NCI-H1105 (cell line): Measurements from ENCODE around the gene CFAP90.

Experiments used
- DNase-seq: peaks from one replicate; lab custom pipeline; 2025; lab: John Stamatoyannopoulos, UW

The CFAP90 gene

DNA sequence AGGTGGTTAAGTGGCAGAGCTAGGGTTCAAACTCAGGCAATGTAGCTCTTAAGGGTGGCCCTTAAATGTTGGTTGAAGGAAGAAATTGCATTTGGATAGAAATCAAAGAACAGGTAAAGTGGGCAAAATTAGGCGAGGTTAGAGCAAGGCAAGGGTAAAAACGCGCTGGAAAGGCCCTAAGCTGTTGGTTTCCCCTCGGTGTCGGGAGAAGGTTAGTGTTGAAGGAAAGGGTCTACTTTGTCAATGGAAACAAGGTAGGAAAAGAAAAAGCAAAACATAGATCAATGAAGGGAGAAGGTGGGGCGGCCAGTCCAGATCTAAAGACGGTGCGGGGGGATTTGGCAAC is 17.5 kb upstream of the CFAP90 start:
- DNase-seq = no peak

DNA sequence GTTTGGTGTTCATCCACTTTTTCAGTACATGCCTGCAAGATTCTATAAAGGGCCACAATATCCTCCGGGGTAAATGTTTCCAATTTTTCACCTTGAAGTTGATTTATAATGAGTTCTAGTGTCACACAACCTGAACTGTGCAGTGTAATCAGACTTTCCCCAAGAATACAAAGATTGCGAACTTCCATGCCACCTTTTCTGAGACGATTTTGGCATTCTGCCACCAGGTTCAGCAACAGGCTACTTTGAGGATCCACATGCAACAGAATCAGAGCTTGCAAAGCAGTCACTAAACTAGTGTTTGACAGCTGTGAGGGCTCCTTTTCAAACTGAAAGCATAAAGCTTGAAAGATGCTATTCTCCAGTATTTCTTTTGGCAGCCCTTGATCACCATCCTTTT is 16.3 kb upstream of the CFAP90 start:
- DNase-seq = peak; percentile 1

DNA sequence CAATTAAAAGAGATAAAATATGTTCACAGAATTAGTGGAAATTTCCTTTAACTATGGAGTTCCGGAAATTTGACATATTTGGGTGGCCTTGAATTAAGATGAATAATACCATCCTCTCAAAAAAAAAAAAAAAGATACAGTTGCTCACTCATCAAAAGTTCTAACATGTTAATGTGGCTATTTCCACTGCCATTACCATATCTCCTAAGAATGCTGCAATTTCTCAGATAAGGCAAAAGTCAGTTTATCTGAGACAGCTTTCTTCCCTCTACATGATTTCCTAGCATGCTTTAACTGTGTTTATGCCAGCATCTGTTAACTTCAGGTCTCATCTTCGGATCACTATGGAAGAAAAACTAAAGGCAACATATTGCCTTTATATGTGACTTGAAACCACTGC is 15.3 kb upstream of the CFAP90 start:
- no peak for DNase-seq

DNA sequence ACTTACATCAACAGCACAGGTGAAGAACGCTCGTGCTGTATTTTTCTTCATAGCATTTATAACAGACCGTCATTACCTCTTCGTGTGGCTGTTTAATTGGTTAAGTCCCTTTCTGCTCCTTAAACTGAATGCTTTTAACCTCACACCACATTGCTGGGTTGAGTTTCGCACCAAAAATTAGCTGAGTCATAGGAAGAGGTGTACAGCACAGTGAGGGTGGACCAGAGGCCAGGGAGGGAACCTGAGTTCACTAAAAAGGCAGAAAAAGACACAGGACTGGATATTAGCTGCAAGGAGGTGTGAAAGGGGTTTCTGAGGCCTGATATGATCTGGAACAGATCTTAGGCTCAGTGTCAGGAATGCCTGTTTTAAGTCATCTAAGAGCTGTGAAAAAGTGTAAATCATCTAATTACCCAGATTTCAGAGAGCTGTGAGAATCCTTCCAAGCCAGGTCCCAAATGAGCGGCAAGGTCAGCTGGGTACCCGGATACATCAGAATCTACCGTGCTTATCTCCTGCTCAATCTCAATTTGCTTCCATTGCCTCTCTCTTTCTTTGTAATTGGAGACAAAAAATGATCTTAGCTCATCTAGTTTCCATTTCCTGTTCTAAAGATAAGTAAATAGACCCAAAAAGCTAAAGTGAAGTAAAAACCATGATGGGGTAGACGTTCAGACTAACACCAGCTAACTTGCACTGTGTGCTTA is 7.1 kb upstream of the CFAP90 start:
- DNase-seq = no peak

DNA sequence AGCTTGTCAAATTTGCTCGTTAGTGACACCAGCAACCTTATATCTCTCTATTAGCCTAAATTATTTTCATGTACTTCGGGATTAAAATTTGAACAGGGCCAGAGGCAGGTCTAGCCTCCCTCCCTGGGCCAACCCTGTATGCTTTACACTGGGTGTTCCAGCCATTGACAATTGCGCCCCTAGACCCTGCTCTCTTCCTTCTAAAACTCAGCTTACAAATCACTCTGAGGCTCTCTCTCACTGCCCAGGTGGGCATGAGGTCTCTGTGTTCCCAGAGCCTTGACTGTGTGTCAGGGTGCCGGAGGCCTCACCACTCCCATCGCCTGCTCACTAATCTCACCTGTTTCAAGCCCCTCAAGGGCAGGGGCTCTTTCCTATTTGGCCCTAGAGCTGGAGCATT is 6.4 kb upstream of the CFAP90 start:
- DNase-seq = no peak

DNA sequence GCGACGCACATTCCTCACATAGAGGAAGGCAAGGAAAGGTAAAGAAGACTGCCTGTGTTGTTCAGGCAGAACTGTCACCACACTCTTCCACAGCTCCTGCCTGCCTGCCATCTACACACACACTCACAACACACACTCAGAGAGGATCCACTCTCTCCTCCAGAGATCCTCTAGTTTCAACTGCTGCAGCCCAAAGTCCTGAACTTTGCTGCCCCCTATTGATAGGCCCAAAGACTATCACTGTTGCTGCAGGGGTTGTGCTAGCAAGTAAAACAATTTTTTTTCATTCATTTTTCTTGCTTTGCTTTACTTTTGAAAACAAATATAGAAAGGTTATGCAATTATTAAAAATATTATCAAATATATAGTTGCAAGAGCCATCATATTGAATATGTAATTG is 5.9 kb upstream of the CFAP90 start:
- DNase-seq = peak; percentile 32

DNA sequence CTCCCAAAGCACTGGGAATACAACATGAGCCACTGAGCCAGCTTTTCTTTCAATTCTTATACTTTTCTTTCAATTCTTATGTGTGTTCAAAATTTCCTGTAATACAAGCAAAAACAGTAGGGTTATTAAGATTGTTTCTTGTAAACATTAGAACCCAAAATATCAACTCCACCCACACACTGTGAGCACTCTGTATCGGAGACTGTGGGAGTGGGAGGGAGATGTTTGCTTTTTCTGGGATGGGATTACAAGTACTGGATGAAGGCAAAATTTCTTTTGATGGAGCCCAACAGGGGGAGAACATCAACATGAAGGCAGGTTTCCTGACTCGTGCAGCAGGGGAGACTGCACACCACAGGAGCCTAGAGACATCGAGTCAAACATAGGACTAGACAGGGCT is 4.7 kb upstream of the CFAP90 start:
- no peak for DNase-seq

DNA sequence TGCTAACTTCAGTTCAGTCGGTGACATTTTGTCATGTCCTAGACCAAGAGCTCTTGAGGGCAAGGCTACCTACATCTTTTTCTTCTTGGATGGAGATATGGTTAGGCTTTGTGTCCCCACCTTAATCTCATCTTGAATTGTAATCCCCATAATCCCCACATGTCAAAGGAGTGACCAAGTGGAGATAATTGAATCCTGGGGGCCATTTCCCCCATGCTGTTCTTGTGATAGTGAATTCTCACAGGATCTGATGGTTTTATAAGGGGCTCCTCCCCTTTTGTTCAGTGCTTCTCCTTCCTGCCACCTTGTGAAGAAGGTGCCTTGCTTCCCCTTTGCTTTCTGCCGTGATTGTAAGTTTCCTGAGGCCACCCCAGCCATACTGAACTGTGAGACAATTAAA is 2.1 kb upstream of the CFAP90 start:
- no peak for DNase-seq

DNA sequence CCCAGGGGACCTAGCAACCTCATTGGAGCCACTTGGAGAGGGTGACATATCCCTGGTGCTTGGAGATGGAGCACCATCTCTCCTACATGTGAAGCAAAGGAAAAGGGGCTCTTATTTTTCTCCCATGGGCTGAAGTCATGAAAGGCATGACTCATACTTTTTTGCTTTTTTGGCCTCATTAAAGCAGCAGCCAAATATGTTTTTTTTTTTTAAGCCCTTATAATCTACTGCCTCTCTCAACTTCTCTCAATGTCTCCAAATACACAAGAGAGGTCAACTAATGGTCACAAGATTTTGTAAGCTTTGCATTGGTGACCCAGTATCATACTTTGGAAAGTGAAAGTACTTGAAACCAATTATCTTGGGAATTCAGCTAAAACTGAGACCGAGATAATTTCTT is 1.6 kb upstream of the CFAP90 start:
- DNase-seq = no peak

DNA sequence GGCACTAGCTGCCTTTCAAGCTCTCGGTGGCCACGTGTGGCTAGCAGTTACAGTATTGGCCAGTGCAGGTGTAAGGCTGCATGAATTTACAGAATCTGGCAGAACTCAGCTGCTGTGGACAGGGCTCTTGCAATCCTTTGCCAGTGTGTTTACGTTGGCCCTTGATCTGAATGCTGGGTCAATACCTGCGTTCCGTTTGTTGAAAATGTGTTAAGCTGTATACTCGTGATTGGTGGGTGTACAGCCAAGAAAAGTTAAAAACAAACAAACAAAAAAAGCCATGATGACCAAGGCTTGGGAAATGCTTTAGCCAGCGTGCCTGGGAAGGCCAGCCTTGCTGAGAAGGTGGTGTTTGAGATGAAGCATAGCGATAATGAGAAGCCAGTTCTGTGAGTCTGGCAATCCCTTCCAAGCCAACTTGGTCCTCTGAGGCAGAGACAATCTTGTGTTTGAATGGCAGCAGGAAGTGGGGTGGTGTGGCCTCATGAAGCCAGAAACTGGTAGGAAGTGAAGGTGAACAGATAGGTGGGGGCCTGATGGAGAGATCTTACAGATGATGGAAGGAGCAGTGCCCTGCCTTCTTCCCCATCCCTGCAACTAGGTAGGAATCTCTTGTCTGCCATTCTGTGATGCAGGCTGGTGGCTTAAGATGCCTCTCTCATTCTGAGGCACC is 820 bp upstream of the CFAP90 start:
- no peak for DNase-seq

DNA sequence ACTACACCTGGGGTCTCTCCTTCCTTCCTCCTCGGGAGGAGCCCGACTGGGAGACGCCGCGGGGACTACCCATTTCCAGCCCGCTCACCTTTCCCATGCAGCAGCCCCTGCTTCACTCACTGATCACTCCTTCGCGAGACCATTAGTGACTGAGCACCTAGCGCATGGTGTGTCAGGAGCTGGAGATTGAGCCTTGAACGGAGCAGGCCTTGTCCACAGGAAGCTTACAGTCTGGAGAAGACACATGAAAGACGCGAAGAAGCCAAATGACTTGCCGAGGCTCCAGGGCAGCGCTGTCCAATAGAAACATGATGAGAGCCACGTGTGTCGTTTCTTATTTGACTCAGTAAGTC is 283 bp upstream of the CFAP90 start:
- no peak for DNase-seq

DNA sequence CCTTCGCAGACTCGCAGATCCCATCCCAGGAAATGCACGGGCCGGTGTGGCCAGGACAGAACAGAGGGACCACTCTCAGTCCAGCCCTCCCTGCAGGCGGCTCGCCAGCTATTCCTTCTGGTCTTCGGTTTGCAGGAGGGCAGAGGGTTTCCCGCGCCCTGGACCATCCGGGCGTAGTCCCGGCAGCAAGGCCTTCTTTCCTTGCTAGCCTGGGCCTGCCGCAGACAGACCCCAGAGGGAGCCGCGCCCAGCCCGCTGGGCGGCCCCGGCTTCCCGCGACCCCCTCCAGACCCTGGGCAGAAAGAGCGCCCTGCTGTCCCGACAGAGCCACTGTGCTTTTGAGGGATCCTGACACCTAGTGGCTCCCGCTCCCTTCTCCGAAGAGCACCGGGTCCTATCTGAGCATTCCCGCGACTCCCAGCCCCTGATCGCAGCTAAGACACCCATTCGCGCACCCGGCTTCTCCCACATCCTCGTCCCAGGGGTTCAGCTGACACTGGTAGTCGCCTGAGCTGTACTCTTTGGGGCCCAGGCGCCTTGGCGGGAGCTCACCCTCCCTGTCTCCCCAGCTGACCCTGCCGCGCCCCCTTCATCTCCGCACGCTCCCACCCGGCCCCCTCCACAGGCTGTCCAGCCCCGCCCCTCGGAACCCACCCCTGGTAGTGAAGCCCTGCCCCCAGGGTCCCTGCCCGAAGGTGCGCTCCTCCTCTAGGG is 1.1 kb downstream of the CFAP90 start:
- no peak for DNase-seq

DNA sequence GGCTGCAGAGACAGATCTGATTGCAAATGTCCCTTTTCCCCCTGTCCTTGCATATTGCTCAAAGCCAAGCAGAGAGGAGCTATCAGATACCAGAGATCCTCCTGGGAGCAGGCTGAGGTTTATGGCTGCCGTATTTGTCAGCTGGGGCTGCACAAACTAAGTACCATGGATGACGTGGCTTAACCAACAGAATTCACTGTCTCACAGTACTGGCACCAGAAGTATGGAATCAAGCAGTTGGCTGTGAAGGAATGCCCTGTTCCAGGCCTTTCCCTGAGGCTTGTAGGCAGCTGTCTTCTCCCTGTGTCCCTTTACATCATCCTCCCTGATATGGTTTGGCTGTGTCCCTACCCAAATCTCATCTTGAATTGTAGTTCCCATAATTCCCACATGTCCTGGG is 2.6 kb downstream of the CFAP90 start:
- no peak for DNase-seq

DNA sequence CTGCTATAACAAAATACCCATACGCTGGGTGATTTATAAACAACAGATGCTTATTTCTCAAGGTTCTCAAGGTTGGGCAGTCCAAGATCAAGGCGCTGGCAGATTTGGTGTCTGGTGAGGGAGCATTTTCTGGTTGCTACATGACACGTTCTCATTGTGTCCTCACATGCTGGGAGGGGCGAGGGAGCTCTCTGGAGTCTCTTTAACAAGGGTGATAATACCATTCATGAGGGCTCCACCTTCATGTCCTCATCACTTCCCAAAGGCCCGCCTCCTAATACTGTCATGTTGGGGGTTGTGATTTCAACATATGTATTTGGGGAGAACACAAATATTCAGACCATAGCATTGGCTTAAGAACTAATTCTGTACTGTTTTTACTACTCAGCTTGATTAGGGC is 4.6 kb downstream of the CFAP90 start:
- no peak for DNase-seq

DNA sequence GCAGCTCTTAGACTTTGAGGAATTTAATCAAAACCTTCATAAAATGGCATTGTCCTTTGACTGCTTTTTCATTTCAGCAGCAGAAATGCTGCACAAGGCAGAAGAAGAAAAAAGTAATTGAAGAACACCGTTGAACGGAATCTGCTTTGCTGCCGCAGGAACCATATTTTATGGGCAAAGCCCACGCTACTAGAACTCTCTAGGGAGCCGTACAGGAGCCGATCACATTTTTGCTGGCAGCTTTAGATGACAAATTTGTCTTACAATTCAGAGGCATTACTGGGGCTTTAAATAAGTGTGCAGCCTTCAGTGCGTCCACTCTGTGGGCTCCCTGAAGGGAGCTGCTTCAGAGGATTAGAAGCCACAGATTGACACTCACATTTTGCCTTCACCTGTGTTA is 5.4 kb downstream of the CFAP90 start:
- DNase-seq = no peak

DNA sequence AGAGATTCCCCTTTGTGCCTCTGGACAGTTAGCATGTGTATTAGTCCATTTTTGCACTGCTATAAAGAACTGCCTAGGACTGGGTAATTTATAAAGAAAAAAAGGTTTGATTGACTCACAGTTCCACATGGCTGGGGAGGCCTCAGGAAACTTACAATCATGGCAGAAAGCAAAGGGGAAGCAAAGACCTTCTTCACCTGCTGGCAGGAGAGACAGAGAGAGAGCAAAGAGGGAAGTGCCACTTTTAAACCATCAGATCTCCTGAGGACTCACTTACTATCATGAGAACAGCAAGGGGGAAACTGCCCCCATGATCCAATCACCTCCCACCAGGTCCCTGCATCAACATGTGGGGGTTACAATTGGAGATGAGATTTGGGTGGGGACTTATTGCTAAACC is 6.0 kb downstream of the CFAP90 start:
- no peak for DNase-seq

DNA sequence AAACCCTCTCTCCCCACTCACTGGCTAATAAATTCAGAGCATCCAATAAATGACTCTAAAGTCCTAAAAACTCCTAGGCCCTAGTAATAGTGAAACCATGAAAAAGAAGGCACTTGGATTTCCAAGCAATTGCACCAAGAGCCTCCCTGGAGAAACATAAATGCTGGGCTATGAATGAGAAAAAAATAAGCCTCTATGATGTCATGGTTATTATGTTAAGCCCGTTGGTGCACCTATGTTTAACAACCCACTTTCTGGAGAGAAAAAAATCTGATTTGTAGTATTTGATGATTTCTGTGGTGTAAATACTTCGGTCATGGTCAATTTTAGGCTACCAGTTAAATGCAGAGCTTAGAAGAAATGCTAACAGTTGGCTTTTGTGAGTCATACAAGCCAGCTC is 8.4 kb downstream of the CFAP90 start:
- no peak for DNase-seq

DNA sequence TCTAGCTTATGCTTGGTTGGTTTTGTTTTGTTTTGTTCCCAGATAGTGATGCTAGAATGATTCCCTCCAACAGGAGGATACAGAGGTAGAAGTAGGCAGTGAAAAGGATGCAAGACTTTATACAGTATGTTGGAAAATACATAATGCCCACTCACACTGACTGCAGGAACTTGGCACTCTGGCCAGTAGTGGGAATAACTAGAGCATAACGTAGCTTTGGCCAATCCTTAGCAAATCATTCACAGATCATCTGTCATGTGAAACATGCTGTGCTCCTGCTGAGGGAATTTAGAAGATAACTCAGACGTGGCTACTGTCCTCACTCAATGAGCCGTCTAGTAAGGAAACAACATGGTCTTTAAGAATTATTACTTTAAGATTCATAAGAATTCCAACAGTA is 13.5 kb downstream of the CFAP90 start:
- DNase-seq = no peak

DNA sequence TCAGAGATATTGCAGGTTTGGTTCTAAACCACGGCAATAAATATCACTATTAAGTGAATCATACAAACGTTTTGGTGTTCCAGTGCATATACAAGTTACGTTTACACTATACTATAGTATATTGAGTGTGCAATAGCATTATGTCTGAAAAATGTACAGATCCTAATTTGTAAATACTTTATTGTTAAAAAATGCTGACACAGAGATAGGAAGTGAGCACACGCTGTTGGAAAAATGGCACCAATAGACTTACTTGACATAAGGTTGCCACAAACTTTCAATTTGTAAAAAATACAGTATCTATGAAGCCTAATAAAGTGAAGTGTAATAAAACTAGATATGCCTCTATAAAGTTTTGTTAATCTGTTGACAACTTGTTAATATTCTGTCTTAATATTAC is 16.0 kb downstream of the CFAP90 start:
- no peak for DNase-seq

DNA sequence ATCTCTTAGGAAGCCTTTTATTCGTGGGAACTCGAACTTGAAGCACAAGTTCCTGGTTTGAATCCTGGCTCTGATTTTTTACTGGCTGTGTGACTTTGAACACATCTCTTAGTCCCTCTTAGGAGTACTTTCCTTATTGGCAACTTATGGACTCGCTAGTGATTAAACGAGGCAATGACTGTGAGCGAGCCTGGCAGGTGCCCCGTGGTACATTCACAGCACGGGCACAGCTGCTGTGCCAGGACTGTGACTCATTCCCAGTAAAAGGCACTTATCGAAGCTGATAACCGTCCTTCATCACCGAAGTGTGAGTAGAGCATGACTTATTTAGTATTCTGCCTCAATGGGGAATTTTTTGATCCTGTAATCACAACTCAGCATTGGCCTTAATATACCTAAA is 22.7 kb downstream of the CFAP90 start:
- no peak for DNase-seq

DNA sequence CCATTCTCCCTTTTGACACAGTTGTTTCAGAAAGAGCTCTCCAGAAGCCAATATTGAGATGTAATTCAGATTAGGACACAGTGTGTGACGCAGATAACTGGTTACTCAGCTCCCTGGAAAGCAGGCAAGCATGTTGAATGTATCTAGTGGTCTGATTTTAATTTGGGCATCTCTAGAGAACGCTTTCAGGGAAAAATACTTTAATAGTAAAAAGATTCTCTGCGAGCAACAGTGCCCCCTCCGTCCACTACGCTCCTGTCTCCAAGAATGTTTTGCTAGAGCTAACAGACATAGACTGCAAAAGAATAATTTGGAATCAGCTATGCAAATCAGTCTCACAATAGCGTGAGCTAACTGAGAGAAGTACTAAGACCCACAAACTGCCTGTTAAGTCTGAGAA is 23.3 kb downstream of the CFAP90 start:
- no peak for DNase-seq

DNA sequence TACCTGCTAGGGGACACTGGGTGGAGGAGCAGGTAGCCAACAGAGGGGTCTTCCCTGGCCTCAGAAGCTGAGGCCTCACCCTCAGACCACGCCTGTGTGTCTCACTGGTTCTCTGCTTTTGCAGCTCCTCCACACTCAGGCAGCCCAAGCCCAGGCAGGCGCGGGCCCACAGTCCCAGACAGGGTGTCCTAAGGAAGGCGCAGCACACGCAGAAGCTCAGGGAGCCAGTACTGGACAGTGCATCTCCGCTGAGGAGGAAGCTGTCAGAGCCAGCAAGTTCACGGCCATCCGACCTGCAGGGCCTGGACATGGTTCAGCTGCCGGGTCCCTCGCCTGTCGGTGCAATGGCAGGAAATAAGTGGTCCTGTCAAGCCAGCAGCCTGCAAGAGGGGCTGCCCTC is 25.3 kb downstream of the CFAP90 start:
- no peak for DNase-seq

DNA sequence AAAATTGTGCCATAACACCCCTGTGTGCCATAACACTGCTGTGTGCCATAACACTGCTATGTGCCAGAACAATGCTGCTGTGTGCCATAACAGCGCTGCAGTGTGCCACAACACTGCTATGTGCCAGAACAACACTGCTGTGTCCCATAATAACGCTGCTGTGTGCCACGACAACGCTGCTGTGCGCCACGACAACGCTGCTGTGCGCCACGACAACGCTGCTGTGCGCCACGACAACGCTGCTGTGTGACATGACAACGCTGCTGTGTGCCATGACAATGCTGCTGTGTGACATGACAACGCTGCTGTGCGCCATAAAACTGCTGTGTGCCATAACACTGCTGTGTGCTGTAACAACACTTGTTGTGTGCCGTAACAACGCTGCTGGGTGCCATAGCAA is 25.9 kb downstream of the CFAP90 start:
- no peak for DNase-seq

DNA sequence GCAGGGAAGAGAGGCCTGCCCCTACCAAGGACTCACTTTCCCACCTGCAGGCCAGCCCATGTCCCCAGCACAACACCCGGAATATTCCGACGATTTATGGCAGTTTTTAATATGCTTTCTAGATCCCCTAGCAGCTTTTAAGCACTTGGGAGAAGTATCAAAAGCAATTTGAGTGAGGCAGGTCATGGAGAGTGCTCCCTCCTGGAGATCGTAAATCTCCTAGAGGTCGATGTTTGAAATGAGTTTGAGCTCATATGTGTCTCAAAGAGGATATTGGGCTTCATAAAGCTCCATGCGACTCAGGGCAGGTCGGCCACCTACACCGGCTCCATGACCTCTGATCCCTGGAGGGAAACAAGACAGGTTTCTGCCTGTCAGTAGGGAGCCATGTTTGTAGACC is 27.3 kb downstream of the CFAP90 start:
- DNase-seq = no peak
